HS-5 (cell line): ENCODE measurements around the gene NELL1.

ENCODE experiments used
- DNase-seq: peaks from one replicate; pipeline ENCODE4 v3.0.0-alpha.2; 2012; ENCODE audit warnings: low read depth

Gene NELL1

DNA sequence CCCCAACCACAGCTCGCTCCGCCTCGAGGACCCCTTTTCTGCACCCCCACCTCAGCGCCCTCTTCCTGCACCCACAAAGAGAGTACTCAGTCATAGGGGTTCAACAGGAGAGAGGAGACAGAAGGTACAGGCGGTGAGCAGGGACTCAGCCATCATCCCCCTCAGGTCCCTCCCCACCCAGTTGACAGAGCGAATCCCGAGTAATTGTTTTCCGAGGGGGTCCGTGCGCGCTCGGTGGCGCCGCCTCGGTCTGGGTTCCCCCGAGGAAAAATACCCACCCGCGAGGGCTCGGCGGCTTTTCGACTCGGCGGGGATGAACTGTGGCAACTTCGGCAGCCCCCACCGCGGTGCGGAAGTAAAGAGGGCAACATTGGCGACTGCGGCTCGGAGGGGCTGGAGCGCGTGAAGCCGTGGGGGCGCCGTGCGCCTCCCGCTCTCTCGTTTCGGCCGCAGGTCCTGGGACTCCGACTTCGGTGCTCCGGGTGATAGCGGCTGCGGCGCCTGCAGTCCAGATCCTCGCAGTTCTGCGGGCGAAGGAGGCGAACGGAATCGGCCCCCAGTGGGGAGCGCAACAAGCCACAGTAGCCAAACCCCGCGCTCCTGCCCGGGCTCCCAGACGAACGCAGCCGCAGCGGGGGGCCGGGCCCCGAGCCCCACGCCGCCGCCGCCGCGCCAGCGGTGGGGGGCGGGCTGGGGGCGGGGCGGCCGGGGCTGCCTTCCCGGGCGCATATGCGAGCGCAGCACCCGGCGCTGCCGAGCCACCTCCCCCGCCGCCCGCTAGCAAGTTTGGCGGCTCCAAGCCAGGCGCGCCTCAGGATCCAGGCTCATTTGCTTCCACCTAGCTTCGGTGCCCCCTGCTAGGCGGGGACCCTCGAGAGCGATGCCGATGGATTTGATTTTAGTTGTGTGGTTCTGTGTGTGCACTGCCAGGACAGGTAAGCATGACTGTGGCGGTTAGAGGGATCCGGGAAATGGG is at the start of gene NELL1:
Gene NELL1, plus strand, starts transcription at position 743 of the 976 bp plus-strand sequence.
- no peak for DNase-seq

- DNase-seq = no peak
These were observed 48.4 kb upstream of the NELL1 start for GRCh38 chr11:20620988-20621387.

- no peak for DNase-seq
These were observed 47.7 kb upstream of the NELL1 start for GRCh38 chr11:20621679-20622078.

DNA sequence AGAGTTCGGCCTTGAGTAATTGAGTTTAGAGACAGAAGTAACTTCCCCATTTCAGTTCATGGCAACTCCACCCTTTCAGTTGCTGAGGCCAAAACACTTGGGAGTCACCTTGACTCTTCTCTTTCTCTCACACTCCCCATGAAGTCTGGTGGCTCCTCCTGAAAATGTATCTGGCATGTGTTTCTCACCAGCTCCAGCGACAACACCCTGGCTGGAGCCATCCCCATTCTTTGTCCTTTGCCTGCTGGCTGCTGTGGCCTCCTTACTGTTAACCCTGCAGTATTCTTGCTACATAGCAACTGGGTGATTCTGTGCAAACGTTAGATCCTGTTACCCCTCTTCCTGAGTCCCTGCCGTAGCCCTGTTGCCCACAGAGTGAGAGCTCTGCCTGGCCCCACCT is 46.1 kb upstream of the NELL1 start:
- DNase-seq = no peak

- DNase-seq = no peak
These were observed 43.1 kb upstream of the NELL1 start for GRCh38 chr11:20626279-20626678.

DNA sequence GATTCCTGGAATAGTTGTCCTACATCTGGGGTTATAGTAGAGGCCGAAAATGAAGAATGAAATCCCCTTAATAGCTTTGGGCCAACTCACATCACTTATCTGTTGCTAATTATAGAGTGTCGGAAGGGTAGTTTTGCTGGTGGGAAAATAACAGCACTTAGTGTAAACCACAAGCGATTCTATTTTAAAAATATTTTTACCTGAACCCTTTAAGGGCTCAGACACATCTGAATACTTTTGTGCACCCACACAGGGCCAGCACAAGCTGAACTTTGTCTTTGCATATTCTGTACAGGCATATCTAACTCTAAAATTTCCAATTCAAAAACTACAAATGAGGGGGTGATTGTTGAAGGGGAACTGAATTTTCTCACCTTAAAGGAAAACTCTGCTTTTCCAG is 42.4 kb upstream of the NELL1 start:
- DNase-seq = no peak

GRCh38 chr11:20627701-20628100 is 41.7 kb upstream of the NELL1 start:
- DNase-seq = no peak

DNA sequence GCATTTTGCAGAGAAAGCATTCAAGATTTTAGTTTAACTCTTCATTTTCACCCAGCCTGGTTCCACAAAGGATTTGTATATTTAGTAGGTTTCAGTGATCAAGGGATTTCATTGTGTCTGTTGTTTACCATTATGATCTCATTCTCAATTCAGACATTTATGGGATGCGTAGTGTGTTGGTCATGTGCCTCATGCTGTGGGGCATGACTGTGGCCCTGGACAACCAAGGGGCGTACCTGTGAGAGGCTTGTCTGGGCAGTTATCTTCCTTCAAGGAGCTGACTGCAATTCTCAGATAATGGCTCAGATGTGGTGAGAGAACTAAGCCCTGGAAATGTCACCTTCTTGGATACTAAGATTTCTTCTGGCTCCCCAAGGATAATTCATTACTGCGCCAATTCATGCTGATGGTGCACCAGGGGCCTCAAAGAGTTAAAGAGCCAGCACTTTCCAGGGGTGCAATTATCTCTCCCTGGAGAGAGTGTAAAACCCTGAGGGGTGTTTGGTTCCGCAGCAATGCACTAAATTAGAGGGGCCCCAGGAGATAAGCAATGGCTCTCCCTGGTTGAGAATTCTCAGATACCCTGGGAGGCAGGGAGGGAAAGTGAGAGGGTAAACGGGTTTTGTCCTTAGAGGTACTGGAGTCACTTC is 37.7 kb upstream of the NELL1 start:
- no peak for DNase-seq

- DNase-seq = no peak
These were observed 37.2 kb upstream of the NELL1 start for GRCh38 chr11:20632169-20632532.

GRCh38 chr11:20634044-20634443 is 35.3 kb upstream of the NELL1 start:
- DNase-seq = no peak

DNA sequence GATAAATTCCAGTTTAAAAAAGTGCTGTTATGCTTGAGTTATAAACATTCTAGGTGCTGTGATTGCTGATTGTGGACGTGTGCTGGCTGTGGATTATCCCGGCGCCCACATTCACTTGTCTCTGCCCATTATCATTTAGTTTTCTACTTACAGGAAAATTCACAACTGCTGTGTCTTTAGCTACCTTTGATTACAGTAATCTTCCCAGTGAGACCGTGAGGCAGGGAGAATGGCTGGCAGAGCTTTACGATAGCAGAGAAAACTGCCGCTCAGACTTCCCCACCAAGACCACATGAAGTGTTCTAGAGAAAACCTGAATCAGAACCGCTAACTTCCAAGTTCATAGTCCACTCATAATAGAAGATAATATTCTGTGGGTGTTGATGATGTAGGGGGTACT is 34.6 kb upstream of the NELL1 start:
- DNase-seq = no peak

DNA sequence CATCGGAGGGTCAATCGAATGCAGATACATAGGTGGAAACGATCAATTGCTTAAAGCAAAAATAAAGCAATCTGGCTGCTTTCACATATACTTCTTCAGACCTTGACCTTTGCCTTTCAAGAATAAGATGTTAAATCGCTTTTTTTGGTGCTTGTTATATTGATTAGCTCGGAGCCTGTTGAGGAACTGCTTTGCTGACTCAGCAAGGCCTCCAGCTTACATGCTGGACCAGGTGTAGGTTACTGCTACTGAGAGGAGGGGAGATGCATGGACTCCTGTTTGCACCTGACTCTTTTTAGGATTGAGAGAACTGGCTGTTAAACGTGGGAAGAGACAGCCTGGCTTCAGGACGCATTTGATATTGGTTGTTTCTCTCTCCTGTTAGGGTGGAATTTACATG is 31.3 kb upstream of the NELL1 start:
- no peak for DNase-seq

GRCh38 chr11:20639688-20640087 is 29.7 kb upstream of the NELL1 start:
- no peak for DNase-seq

- no peak for DNase-seq
These were observed 29.0 kb upstream of the NELL1 start for GRCh38 chr11:20640401-20640800.

DNA sequence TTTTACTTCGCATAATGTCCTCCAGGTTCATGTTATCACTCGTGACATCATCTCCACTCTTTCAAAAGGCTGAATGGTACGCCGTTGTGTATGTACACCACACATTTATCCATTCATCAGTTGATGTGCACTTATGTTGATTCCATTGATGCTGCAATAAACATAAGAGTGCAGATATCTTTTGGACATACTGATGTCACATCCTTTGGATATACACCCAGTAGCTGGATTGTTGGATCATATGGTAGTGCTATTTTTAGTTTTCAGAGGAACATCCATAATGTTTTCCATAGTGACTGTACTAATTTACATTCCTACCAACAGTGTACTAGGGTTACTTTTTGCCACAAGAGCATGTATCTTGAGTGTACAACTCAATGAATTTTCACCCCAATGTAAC is 25.0 kb upstream of the NELL1 start:
- DNase-seq = no peak

- DNase-seq = peak; percentile 15
These were observed 21.3 kb upstream of the NELL1 start for GRCh38 chr11:20647976-20648565.

GRCh38 chr11:20652150-20652806 is 17.1 kb upstream of the NELL1 start:
- DNase-seq = no peak

- DNase-seq = no peak
These were observed 15.3 kb upstream of the NELL1 start for GRCh38 chr11:20654038-20654437.

- DNase-seq = no peak
These were observed 12.5 kb upstream of the NELL1 start for GRCh38 chr11:20656901-20657300.

- DNase-seq = no peak
These were observed 11.3 kb upstream of the NELL1 start for GRCh38 chr11:20658135-20658534.

- DNase-seq = no peak
These were observed 7.9 kb upstream of the NELL1 start for GRCh38 chr11:20661445-20661844.

- no peak for DNase-seq
These were observed 7.5 kb upstream of the NELL1 start for GRCh38 chr11:20661850-20662249.
